H1 (cell line): Measurements from ENCODE around the gene MAPKAPK2. TPM values are rescaled to one million over a fixed set of nuclear protein-coding genes. Genes with fewer than 3 reads are reported as not detected.

Source experiments
- CTCF ChIA-PET: fragments of 300-600 bp; sonication (Branson Sonifier 250); formaldehyde crosslinking; loops from one replicate; lab custom pipeline; 2021; ENCODE audit not compliant: partially characterized antibody; lab: Charles Lee
- POLR2A ChIA-PET: fragments of 300-600 bp; sonication (Branson Sonifier 250); formaldehyde crosslinking; loops from one replicate; lab custom pipeline; 2021; ENCODE audit warnings: inconsistent platforms; ENCODE audit not compliant: partially characterized antibody; lab: Charles Lee
- DNase-seq, 2 experiments: peaks; one replicate each; pipeline versions ENCODE4 v3.0.0 to v3.0.0-alpha.2; 2010 to 2022; ENCODE audit warnings: low spot score in 2 of 2, low read depth in 1 of 2, mixed read lengths in 1 of 2
- FAIRE-seq: peaks from 2 replicates; lab custom pipeline; 2011; peaks lifted over from hg19 to GRCh38; lab: Jason Lieb, UNC
- H2AFZ ChIP-seq: 2 replicates; pipeline ENCODE4 v1.8.1; 2012; ENCODE audit warnings: low read length, inconsistent platforms
- H2AK5ac ChIP-seq: 2 replicates; pipeline ENCODE4 v1.6.1; 2013; ENCODE audit warnings: low read depth, low read length
- H2BK120ac ChIP-seq: replicated peaks from 2 replicates; pipeline ENCODE3; 2013; ENCODE audit warnings: low read depth, low read length, inconsistent platforms
- H2BK12ac ChIP-seq: 2 replicates; pipeline ENCODE4 v1.6.1; 2013; ENCODE audit warnings: low read depth, low read length
- H2BK15ac ChIP-seq: 2 replicates; pipeline ENCODE4 v1.6.1; 2013; ENCODE audit warnings: low read length
- H2BK20ac ChIP-seq: 2 replicates; pipeline ENCODE4 v1.6.1; 2013; ENCODE audit warnings: low read length
- H2BK5ac ChIP-seq: 2 replicates; pipeline ENCODE4 v1.6.1; 2013; ENCODE audit warnings: low read depth, low read length
- H3K14ac ChIP-seq: 2 replicates; pipeline ENCODE4 v1.6.1; 2013; ENCODE audit warnings: inconsistent platforms; ENCODE audit not compliant: insufficient read length
- H3K18ac ChIP-seq: 2 replicates; pipeline ENCODE4 v1.6.1; 2013; ENCODE audit warnings: low read length; ENCODE audit errors: extremely low read depth
- H3K23ac ChIP-seq: 2 replicates; pipeline ENCODE4 v1.6.1; 2013; ENCODE audit warnings: inconsistent platforms; ENCODE audit not compliant: insufficient read length
- H3K23me2 ChIP-seq: 2 replicates; pipeline ENCODE4 v1.6.1; 2013; ENCODE audit warnings: low read depth, low read length
- H3K27ac ChIP-seq: 2 replicates; pipeline ENCODE4 v1.6.1; 2011; ENCODE audit warnings: low read depth, low read length, inconsistent platforms
- H3K27me3 ChIP-seq, 4 experiments: replicated peaks in 1 of 4; 1 replicate in 1 of 4; 2 replicates in 3 of 4; pipeline versions ENCODE4 v1.6.1 to v1.8.1; 2011 to 2013; ENCODE audit warnings: low read length in 3 of 4, mild to moderate bottlenecking in 3 of 4, inconsistent platforms in 2 of 4, mixed read lengths in 2 of 4, moderate library complexity in 1 of 4; ENCODE audit not compliant: control insufficient read depth in 3 of 4, insufficient read depth in 3 of 4; ENCODE audit errors: extremely low read depth in 1 of 4
- H3K36me3 ChIP-seq, 4 experiments: 2 replicates each; pipeline versions ENCODE4 v1.6.1 to v1.8.1; 2011 to 2013; ENCODE audit warnings: mild to moderate bottlenecking in 4 of 4, low read length in 3 of 4, moderate library complexity in 2 of 4, control low read depth in 1 of 4, inconsistent platforms in 1 of 4; ENCODE audit not compliant: insufficient read depth in 4 of 4, control insufficient read depth in 2 of 4
- H3K4ac ChIP-seq: replicated peaks from 2 replicates; pipeline ENCODE3; 2013; ENCODE audit warnings: low read length, low read depth, mixed read lengths, inconsistent platforms; ENCODE audit not compliant: insufficient read length
- H3K4me1 ChIP-seq, 4 experiments: replicated peaks in 1 of 4; 1 replicate in 1 of 4; 2 replicates in 3 of 4; pipeline versions ENCODE4 v1.6.1 to v1.8.1; 2011 to 2013; ENCODE audit warnings: low read length in 3 of 4, inconsistent platforms in 2 of 4, mixed read lengths in 1 of 4; ENCODE audit not compliant: insufficient read depth in 4 of 4, control insufficient read depth in 3 of 4
- H3K4me2 ChIP-seq, 2 experiments: 2 replicates each; pipeline versions ENCODE4 v1.6.1 to v1.8.1; 2011 to 2013; ENCODE audit warnings: low read depth in 2 of 2, low read length in 2 of 2, control low read depth in 1 of 2, inconsistent platforms in 1 of 2, mild to moderate bottlenecking in 1 of 2; ENCODE audit not compliant: insufficient read depth in 1 of 2
- H3K4me3 ChIP-seq, 4 experiments: fragments of 200-600, 300-600 bp in 1 of 4; sonication (generic), shearing (Covaris generic), sonication (Bioruptor Twin) in 1 of 4; 2 replicates each; pipeline versions ENCODE4 v1.5.1 to v1.8.1; 2011 to 2016; ENCODE audit warnings: low read length in 4 of 4, low read depth in 3 of 4, control low read depth in 2 of 4, inconsistent platforms in 2 of 4, mild to moderate bottlenecking in 2 of 4, mixed read lengths in 1 of 4, moderate library complexity in 1 of 4; ENCODE audit not compliant: insufficient read depth in 2 of 4; ENCODE audit errors: extremely low read depth in 1 of 4
- H3K56ac ChIP-seq: replicated peaks from 2 replicates; pipeline ENCODE3; 2013; ENCODE audit warnings: low read depth, mild to moderate bottlenecking, mixed read lengths, low read length, inconsistent platforms; ENCODE audit not compliant: insufficient read length
- H3K79me1 ChIP-seq: 2 replicates; pipeline ENCODE4 v1.6.1; 2013; ENCODE audit warnings: low read depth, low read length, control low read depth
- H3K79me2 ChIP-seq, 2 experiments: 2 replicates each; pipeline versions ENCODE4 v1.6.1 to v1.8.1; 2012 to 2013; ENCODE audit warnings: low read length in 2 of 2, mild to moderate bottlenecking in 2 of 2, inconsistent platforms in 1 of 2; ENCODE audit not compliant: insufficient read depth in 2 of 2, control insufficient read depth in 1 of 2
- H3K9ac ChIP-seq, 4 experiments: replicated peaks in 1 of 4; 1 replicate in 1 of 4; 2 replicates in 3 of 4; pipeline versions ENCODE4 v1.6.1 to v1.8.1; 2011 to 2013; ENCODE audit warnings: low read depth in 3 of 4, low read length in 3 of 4, control low read depth in 2 of 4, mild to moderate bottlenecking in 2 of 4, moderate library complexity in 2 of 4, inconsistent platforms in 1 of 4; ENCODE audit errors: extremely low read depth in 1 of 4
- H3K9me3 ChIP-seq, 2 experiments: 2 replicates each; pipeline versions ENCODE4 v1.6.1 to v1.8.1; 2012 to 2013; ENCODE audit warnings: mild to moderate bottlenecking in 2 of 2, moderate library complexity in 2 of 2, control low read depth in 1 of 2, inconsistent platforms in 1 of 2, low read depth in 1 of 2, low read length in 1 of 2, mixed read lengths in 1 of 2; ENCODE audit not compliant: insufficient read depth in 2 of 2
- H4K20me1 ChIP-seq, 2 experiments: replicated peaks in 1 of 2; 2 replicates each; pipeline versions ENCODE3 to v1.8.1; 2011 to 2013; ENCODE audit warnings: inconsistent platforms in 2 of 2, low read length in 2 of 2, mild to moderate bottlenecking in 1 of 2; ENCODE audit not compliant: insufficient read depth in 2 of 2, control insufficient read depth in 1 of 2
- H4K5ac ChIP-seq: 2 replicates; pipeline ENCODE4 v1.6.1; 2013; ENCODE audit warnings: low read length, low read depth, mixed read lengths, inconsistent platforms; ENCODE audit not compliant: insufficient read length
- H4K8ac ChIP-seq: 2 replicates; pipeline ENCODE4 v1.8.0; 2013; ENCODE audit warnings: mild to moderate bottlenecking, moderate library complexity, low read length, inconsistent platforms; ENCODE audit not compliant: insufficient read depth; ENCODE audit errors: extremely low read depth
- H4K91ac ChIP-seq: replicated peaks from 2 replicates; pipeline ENCODE3; 2013; ENCODE audit warnings: low read length, mixed read lengths, inconsistent platforms; ENCODE audit not compliant: insufficient read length
- BACH1 ChIP-seq: IDR thresholded peaks from 2 replicates; pipeline ENCODE4 v1.6.1; 2012; ENCODE audit warnings: low read length, improper control_type of control experiment
- CHD2 ChIP-seq: IDR thresholded peaks from 2 replicates; pipeline ENCODE4 v1.6.1; 2012; ENCODE audit warnings: low read length, improper control_type of control experiment
- EGR1 ChIP-seq: IDR thresholded peaks from 2 replicates; pipeline ENCODE4 v1.6.1; 2011; ENCODE audit warnings: low read depth, low read length, borderline replicate concordance
- HDAC2 ChIP-seq, 2 experiments: fragments of 300-600 bp in 1 of 2; sonication (generic) in 1 of 2; IDR thresholded peaks; 2 replicates each; pipeline ENCODE4 v1.6.1; 2011 to 2012; ENCODE audit warnings: low read depth in 2 of 2, low read length in 2 of 2, mild to moderate bottlenecking in 2 of 2, moderate library complexity in 2 of 2, borderline replicate concordance in 1 of 2, inconsistent platforms in 1 of 2
- KDM4A ChIP-seq: IDR thresholded peaks from one replicate; pipeline ENCODE4 v1.7.1; 2012; ENCODE audit warnings: low read depth, mild to moderate bottlenecking, moderate library complexity, low read length, inconsistent platforms; ENCODE audit not compliant: severe bottlenecking
- SAP30 ChIP-seq: fragments of 300-600 bp; sonication (generic); IDR thresholded peaks from 2 replicates; pipeline ENCODE4 v1.7.1; 2012; ENCODE audit warnings: low read length, moderate library complexity, mild to moderate bottlenecking, inconsistent platforms; ENCODE audit not compliant: insufficient read depth, insufficient replicate concordance
- SIX5 ChIP-seq: IDR thresholded peaks from 2 replicates; pipeline ENCODE4 v1.6.1; 2011; ENCODE audit warnings: mild to moderate bottlenecking, low read depth, low read length
- WGBS, 2 experiments: shearing (Covaris generic) in 1 of 2; methylation state at CpG; one replicate each; pipeline versions ENCODE4 v1.1.6 to v1.1.7; 2013 to 2015; ENCODE audit warnings: low lambda C conversion rate in 2 of 2, mixed read lengths in 2 of 2, inconsistent platforms in 1 of 2, low coverage in 1 of 2, missing lambda C conversion rate in 1 of 2; ENCODE audit not compliant: insufficient replicate concordance in 2 of 2, insufficient coverage in 1 of 2, insufficient read length in 1 of 2; ENCODE audit errors: extremely low coverage in 1 of 2, missing lambda C conversion rate in 1 of 2; 5-methylcytosine and 5-hydroxymethylcytosine counted together
- polyA plus RNA-seq, 7 experiments: library from polyadenylated mRNA; depleted of rRNA in 3 of 7; stranded (reverse) in 5 of 7; unstranded in 2 of 7; fragments of >200 nt in 5 of 7; fragments of 200-250 nt in 2 of 7; gene quantifications; 1 replicate in 5 of 7; 2 replicates in 1 of 7; 4 replicates in 1 of 7; pipeline versions ENCODE4 v1.2.1 to v1.2.3, GENCODE V29; 2011 to 2013; ENCODE audit warnings: missing spikeins in 2 of 7, mixed read lengths in 2 of 7
- total RNA-seq: library from RNA; stranded (reverse); fragmentation: NEBNext Ultra II Directional; extraction: Animal tissue kit (Norgen Biotek cat#: 25700); gene quantifications from 2 replicates; pipeline ENCODE4 v1.2.1, GENCODE V29; 2021
- TF ChIP-seq, protein P1 (sequence below): IDR thresholded peaks from 2 replicates; pipeline ENCODE4 v1.6.1; 2012; ENCODE audit warnings: low read length, inconsistent platforms

The MAPKAPK2 gene
- total and polyA plus RNA-seq, 2 of the 8 experiments (the other 6 are each of a cell fraction or from before 2014, with no cell fraction given), result 27.5 to 44.9 TPM

DNA sequence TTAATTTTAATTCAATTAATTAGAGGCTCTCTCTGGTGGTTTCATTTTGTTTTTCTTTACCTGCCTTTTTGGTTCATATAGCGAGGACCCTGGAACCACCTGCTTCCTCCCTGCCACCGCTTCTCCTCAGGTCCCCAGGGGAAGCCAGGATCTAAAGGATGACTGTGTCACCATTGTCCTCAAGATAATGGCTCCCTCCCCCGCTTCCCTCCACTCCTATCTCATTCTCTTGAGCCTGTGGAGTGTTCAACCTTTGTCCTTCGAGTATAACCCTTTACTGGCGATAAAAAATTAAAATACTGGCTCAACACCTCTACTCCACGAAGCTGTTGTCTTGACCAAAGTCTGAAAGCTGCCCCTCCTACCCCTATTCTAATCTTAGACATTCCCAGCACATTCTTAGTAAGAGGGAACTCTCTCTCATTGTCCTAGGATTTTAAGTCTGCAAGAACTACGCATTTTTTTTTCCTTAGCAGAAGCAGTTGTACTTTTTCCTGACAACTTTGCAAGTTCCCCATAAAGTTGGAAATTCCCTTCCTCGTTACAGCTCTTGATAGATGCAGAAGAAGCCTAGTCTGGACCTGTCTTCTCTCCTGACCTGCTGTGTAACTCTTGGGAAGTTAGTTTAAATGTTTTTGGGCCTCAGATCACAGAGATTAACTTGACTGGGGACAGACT is 12.6 kb upstream of the MAPKAPK2 start:
- TF ChIP-seq, protein P1, sequence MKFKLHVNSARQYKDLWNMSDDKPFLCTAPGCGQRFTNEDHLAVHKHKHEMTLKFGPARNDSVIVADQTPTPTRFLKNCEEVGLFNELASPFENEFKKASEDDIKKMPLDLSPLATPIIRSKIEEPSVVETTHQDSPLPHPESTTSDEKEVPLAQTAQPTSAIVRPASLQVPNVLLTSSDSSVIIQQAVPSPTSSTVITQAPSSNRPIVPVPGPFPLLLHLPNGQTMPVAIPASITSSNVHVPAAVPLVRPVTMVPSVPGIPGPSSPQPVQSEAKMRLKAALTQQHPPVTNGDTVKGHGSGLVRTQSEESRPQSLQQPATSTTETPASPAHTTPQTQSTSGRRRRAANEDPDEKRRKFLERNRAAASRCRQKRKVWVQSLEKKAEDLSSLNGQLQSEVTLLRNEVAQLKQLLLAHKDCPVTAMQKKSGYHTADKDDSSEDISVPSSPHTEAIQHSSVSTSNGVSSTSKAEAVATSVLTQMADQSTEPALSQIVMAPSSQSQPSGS, result no peak
- TF ChIP-seq SIX5 (no peak), BACH1 (no peak), KDM4A (no peak), SAP30 (no peak), CHD2 (no peak), HDAC2 (IDR thresholded peaks at IDR 0.05; ENCODE audit: borderline replicate concordance in 1 of 2, low read depth in 2 of 2, low read length in 2 of 2) (no peak), EGR1 (no peak)
- DNase-seq (no peak), FAIRE-seq (no peak)
- Histone ChIP-seq H2BK5ac (no peak overlapping the region), H2BK20ac (no peak overlapping the region), H3K9me3 (no peaks in the 10 kb centered on the region), H2BK15ac (no peak overlapping the region), H4K91ac (no peak overlapping the region), H3K27ac (no peak overlapping the region), H3K4me3 (no peak overlapping the region), H3K14ac (no peak overlapping the region), H2BK120ac (no peak overlapping the region), H2AK5ac (no peak overlapping the region), H3K56ac (no peak overlapping the region), H3K79me2 (no peaks in the 10 kb centered on the region), H3K27me3 (no peaks in the 10 kb centered on the region), H2AFZ (no peak overlapping the region), H3K4me1 (peaks cover 2 to 15% (median 4%) of the 10 kb centered on the region in 4 experiments; a peak in 5 of 7 replicates), H3K23me2 (no peaks in the 10 kb centered on the region), H3K18ac (no peak overlapping the region), H4K8ac (no peak overlapping the region), H3K79me1 (no peaks in the 10 kb centered on the region), H3K4ac (no peak overlapping the region), H4K5ac (no peak overlapping the region), H3K36me3 (no peaks in the 10 kb centered on the region), H3K4me2 (no peak overlapping the region), H3K9ac (no peak overlapping the region), H3K23ac (no peak overlapping the region), H4K20me1 (no peaks in the 10 kb centered on the region), H2BK12ac (no peak overlapping the region)
- 69% methylated on average over 8 of the region's 8 CpGs; no CpG with 5 or more reads in 1 of the 2 experiments for WGBS, 2 experiments
- ChIA-PET POLR2A (no interaction called here), CTCF (interaction anchor here (1.0 to 23.8 kb wide), 8 partner anchors 12 to 88 kb away, joined by 3 to 666 read pairs (median 5); partner anchors contain the start of genes DYRK3 and MAPKAPK2)
